Endothelial cell of umbilical vein (primary cell): ENCODE measurements around the gene GRM7. TPM values are rescaled to one million over a fixed set of nuclear protein-coding genes. Genes with fewer than 3 reads are reported as not detected.

Experiments
- BruUV-seq: library from RNA; stranded (reverse); fragments of 400-500 nt; replicated peaks from 2 replicates; lab custom pipeline; 2021; lab: Mats Ljungman, UMichigan
- CTCF ChIA-PET: fragments of 300-600, 350-600 bp; sonication (Branson Sonifier 250); formaldehyde crosslinking; loops from one replicate; lab custom pipeline; 2021; ENCODE audit warnings: antibody characterized with exemption, inconsistent platforms; lab: Charles Lee
- POLR2A ChIA-PET: fragments of 300-600, 350-600 bp; sonication (Branson Sonifier 250); formaldehyde crosslinking; loops from one replicate; lab custom pipeline; 2021; ENCODE audit warnings: antibody characterized with exemption, inconsistent platforms; lab: Charles Lee
- DNase-seq: peaks from one replicate; pipeline ENCODE4 v3.0.0-alpha.2; 2011; ENCODE audit warnings: low read depth, low spot score
- FAIRE-seq: peaks from 2 replicates; lab custom pipeline; 2011; peaks lifted over from hg19 to GRCh38; lab: Jason Lieb, UNC
- H2AFZ ChIP-seq: 2 replicates; pipeline ENCODE4 v1.6.0; 2012; ENCODE audit warnings: low read depth, low read length, control low read depth, inconsistent platforms
- H3K27ac ChIP-seq: 2 replicates; pipeline ENCODE4 v1.5.1; 2011; ENCODE audit warnings: low read depth, mild to moderate bottlenecking, control low read depth, low read length, moderate library complexity; ENCODE audit not compliant: insufficient read depth
- H3K27me3 ChIP-seq, 2 experiments: 2 replicates each; pipeline versions ENCODE4 v1.6.0 to v1.6.1; 2011; ENCODE audit warnings: low read length in 2 of 2, mixed read lengths in 1 of 2; ENCODE audit not compliant: control insufficient read depth in 2 of 2, insufficient read depth in 2 of 2
- H3K36me3 ChIP-seq, 2 experiments: 2 replicates in 1 of 2; 3 replicates in 1 of 2; pipeline ENCODE4 v1.5.1; 2011; ENCODE audit warnings: low read length in 2 of 2, mild to moderate bottlenecking in 1 of 2, moderate library complexity in 1 of 2; ENCODE audit not compliant: control insufficient read depth in 2 of 2, insufficient read depth in 2 of 2; ENCODE audit errors: extremely low read depth in 1 of 2
- H3K4me1 ChIP-seq: 3 replicates; pipeline ENCODE4 v1.5.1; 2011; ENCODE audit warnings: mild to moderate bottlenecking, low read length; ENCODE audit not compliant: control insufficient read depth, insufficient read depth; ENCODE audit errors: extremely low read depth
- H3K4me2 ChIP-seq: 2 replicates; pipeline ENCODE4 v1.6.1; 2011; ENCODE audit warnings: low read length, control low read depth, mixed read lengths; ENCODE audit not compliant: insufficient read depth
- H3K4me3 ChIP-seq, 3 experiments: fragments of 200-600 bp in 1 of 3; sonication (generic), shearing (Covaris generic) in 1 of 3; replicated peaks in 1 of 3; 2 replicates each; pipeline ENCODE4 v1.5.1; 2011 to 2016; ENCODE audit warnings: control low read depth in 3 of 3, low read length in 3 of 3, mild to moderate bottlenecking in 2 of 3, inconsistent platforms in 1 of 3, low read depth in 1 of 3, moderate library complexity in 1 of 3; ENCODE audit not compliant: insufficient read depth in 1 of 3
- H3K79me2 ChIP-seq: 2 replicates; pipeline ENCODE4 v1.6.0; 2012; ENCODE audit warnings: low read length, inconsistent platforms; ENCODE audit not compliant: control insufficient read depth, insufficient read depth
- H3K9ac ChIP-seq: replicated peaks from 2 replicates; pipeline ENCODE3; 2011; ENCODE audit warnings: low read length, control low read depth; ENCODE audit not compliant: insufficient read depth; ENCODE audit errors: extremely low read depth
- H3K9me1 ChIP-seq: replicated peaks from 3 replicates; pipeline ENCODE4 v1.6.0; 2011; ENCODE audit warnings: mild to moderate bottlenecking, low read length; ENCODE audit not compliant: control insufficient read depth, insufficient read depth; ENCODE audit errors: extremely low read depth
- H3K9me3 ChIP-seq: replicated peaks from 2 replicates; pipeline ENCODE4 v1.5.1; 2012; ENCODE audit warnings: low read length, inconsistent platforms; ENCODE audit not compliant: control insufficient read depth, insufficient read depth
- H4K20me1 ChIP-seq: replicated peaks from 2 replicates; pipeline ENCODE3; 2011; ENCODE audit warnings: mild to moderate bottlenecking, low read length; ENCODE audit not compliant: control insufficient read depth, insufficient read depth; ENCODE audit errors: extremely low read depth
- CTCF ChIP-seq, 2 donors: IDR thresholded peaks; 1 replicate in 1 of 2; 2 replicates in 1 of 2; pipeline ENCODE4 v1.5.1; 2011; ENCODE audit warnings: low read length in 2 of 2, mild to moderate bottlenecking in 2 of 2, moderate library complexity in 2 of 2, control low read depth in 1 of 2, inconsistent platforms in 1 of 2, low read depth in 1 of 2; ENCODE audit not compliant: insufficient read depth in 1 of 2; ENCODE audit errors: extremely low read depth in 1 of 2
- EZH2 ChIP-seq: IDR thresholded peaks from 2 replicates; pipeline ENCODE4 v1.6.1; 2012; ENCODE audit warnings: borderline replicate concordance, low read depth, mild to moderate bottlenecking, moderate library complexity, low read length, inconsistent platforms; ENCODE audit not compliant: severe bottlenecking
- FOS ChIP-seq: IDR thresholded peaks from 2 replicates; pipeline ENCODE4 v1.6.1; 2011; ENCODE audit warnings: mild to moderate bottlenecking, low read length, moderate library complexity, borderline replicate concordance; ENCODE audit not compliant: insufficient read depth
- GATA2 ChIP-seq: IDR thresholded peaks from 2 replicates; pipeline ENCODE4 v1.7.0; 2011; ENCODE audit warnings: low read depth, mild to moderate bottlenecking, moderate library complexity, mixed read lengths, low read length; ENCODE audit not compliant: insufficient read length, insufficient read depth
- JUN ChIP-seq: IDR thresholded peaks from 2 replicates; pipeline ENCODE4 v1.6.1; 2011; ENCODE audit warnings: borderline replicate concordance, low read depth; ENCODE audit not compliant: insufficient read length, insufficient read depth
- MAX ChIP-seq: IDR thresholded peaks from 2 replicates; pipeline ENCODE4 v1.6.1; 2011; ENCODE audit not compliant: insufficient read depth, insufficient read length
- MYC ChIP-seq: IDR thresholded peaks from one replicate; pipeline ENCODE4 v1.6.1; 2011; ENCODE audit warnings: mild to moderate bottlenecking, low read depth, low read length
- POLR2A ChIP-seq: IDR thresholded peaks from 2 replicates; pipeline ENCODE4 v1.6.1; 2012; ENCODE audit warnings: low read depth, mild to moderate bottlenecking, control low read depth, low read length
- POLR2AphosphoS5 ChIP-seq: IDR thresholded peaks from 2 replicates; pipeline ENCODE4 v1.6.1; 2012; ENCODE audit warnings: low read depth, mild to moderate bottlenecking, control low read depth, low read length, moderate library complexity; ENCODE audit not compliant: insufficient read depth
- dilution Hi-C: fragments of 300-500 bp; cut with MboI; formaldehyde crosslinking; loops from one replicate; pipeline ENCODE4 v1.15.0; 2019; ENCODE audit warnings: low sequenced_read_pairs; ENCODE audit not compliant: extremely low pct_ligation_motif_present
- intact Hi-C: fragments of 100-400 bp; cut with micrococcal nuclease; formaldehyde crosslinking; loops from one replicate; pipeline ENCODE4 v1.10.0; 2022
- polyA plus RNA-seq, 4 experiments: library from polyadenylated mRNA; depleted of rRNA in 3 of 4; stranded (reverse) in 3 of 4; unstranded in 1 of 4; fragments of >200 nt; gene quantifications; 2 replicates each; pipeline versions ENCODE4 v1.2.1 to v1.2.3, GENCODE V29; 2011 to 2012; ENCODE audit warnings: missing spikeins in 1 of 4
- total RNA-seq: library from RNA; stranded (reverse); gene quantifications from 2 replicates; pipeline ENCODE4 v1.2.3, GENCODE V29; 2021

The GRM7 gene
- total and polyA plus RNA-seq, 2 donors (not counting 3 experiments of a cell fraction or from before 2014, with no cell fraction given) = 0.12 TPM; not detected in 1

DNA sequence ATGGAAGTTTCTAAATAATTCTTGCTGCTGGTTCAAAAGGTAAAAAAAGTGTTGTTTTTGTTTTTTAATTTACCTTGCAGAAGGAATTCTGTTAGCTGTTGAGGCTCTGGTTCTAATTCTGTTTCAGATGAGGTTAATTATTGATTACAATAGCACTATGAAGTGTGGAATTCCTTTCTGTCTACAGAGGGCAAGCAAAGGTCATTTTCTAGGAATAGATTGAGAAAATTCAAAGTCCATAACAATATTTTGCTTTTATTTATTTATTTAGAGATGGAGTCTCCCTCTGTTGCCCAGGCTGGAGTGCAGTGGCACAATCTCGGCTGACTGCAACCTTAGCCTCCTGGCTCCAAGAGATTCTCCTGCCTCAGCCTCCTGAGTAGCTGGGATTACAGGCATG is 789.6 kb downstream of the GRM7 start:
- POLR2A ChIA-PET = no interaction called here
- no peak overlapping the region for H3K9ac ChIP-seq
- dilution Hi-C loops = no loop called here

More for the DNA sequence above, 789.6 kb downstream of the GRM7 start:
- no peaks in the 10 kb centered on the region for H4K20me1 ChIP-seq
- H3K27me3 ChIP-seq = no peaks in the 10 kb centered on the region
- intact Hi-C loops = no loop called here
- H3K4me3 ChIP-seq = no peak overlapping the region
- H3K79me2 ChIP-seq = no peaks in the 10 kb centered on the region
- H3K4me2 ChIP-seq = no peak overlapping the region
- H2AFZ ChIP-seq = no peak overlapping the region
- no peak for TF ChIP-seq POLR2AphosphoS5
- no peak for TF ChIP-seq FOS
- TF ChIP-seq CTCF (IDR thresholded peaks at IDR 0.05; ENCODE audit: extremely low read depth in 1 of 2, insufficient read depth in 1 of 2, low read depth in 1 of 2, low read length in 2 of 2) = no peak
- no peak for TF ChIP-seq POLR2A
- TF ChIP-seq MYC = no peak
- no peak for TF ChIP-seq GATA2
- no peak for TF ChIP-seq MAX
- no peak for TF ChIP-seq JUN
- no peak for TF ChIP-seq EZH2
- DNase-seq (no peak), FAIRE-seq (no peak)
- H3K9me1 ChIP-seq = no peaks in the 10 kb centered on the region
- H3K9me3 ChIP-seq = no peaks in the 10 kb centered on the region
- no TSS peak for BruUV-seq
- no peak overlapping the region for H3K27ac ChIP-seq
- H3K36me3 ChIP-seq = no peaks in the 10 kb centered on the region
- no peaks in the 10 kb centered on the region for H3K4me1 ChIP-seq
- CTCF ChIA-PET = interaction anchor here (1.2 kb wide), 1 partner anchor 9 kb away, joined by 7 read pairs; no protein-coding TSS in a partner anchor
